GM12878 (cell line): ENCODE data around the gene ATG13.

Source experiments
- ATF3 ChIP-seq: IDR thresholded peaks from 2 replicates; pipeline ENCODE4 v1.6.1; 2011; ENCODE audit warnings: low read depth, mild to moderate bottlenecking, low read length, moderate library complexity, borderline replicate concordance; ENCODE audit errors: extremely low read depth
- EED ChIP-seq: sonication (generic); IDR thresholded peaks from 2 replicates; pipeline ENCODE4 v1.6.1; 2016; ENCODE audit warnings: antibody characterized with exemption, low read depth
- RAD21 ChIP-seq: IDR thresholded peaks from 2 replicates; pipeline ENCODE4 v1.6.1; 2011; ENCODE audit warnings: mild to moderate bottlenecking, low read depth, low read length, moderate library complexity; ENCODE audit not compliant: insufficient read depth
- TBL1XR1 ChIP-seq: IDR thresholded peaks from 2 replicates; pipeline ENCODE4 v1.6.1; 2012; ENCODE audit warnings: low read depth, low read length, improper control_type of control experiment
- YY1 ChIP-seq: IDR thresholded peaks from 2 replicates; pipeline ENCODE4 v1.6.1; 2011; ENCODE audit warnings: low read depth, mild to moderate bottlenecking, low read length

- TF ChIP-seq ATF3 (no peak), YY1 (no peak), RAD21 (no peak), EED (no peak), TBL1XR1 (no peak)
Measured at GRCh38 chr11:46590740-46591605, 26.4 kb upstream of the ATG13 start.
